Islet precursor cell (in vitro differentiated cells): ENCODE data around the gene TSKU.

Source experiments
- DNase-seq: peaks from one replicate; pipeline ENCODE4 v3.0.0-alpha.2; 2018

Gene TSKU

DNA sequence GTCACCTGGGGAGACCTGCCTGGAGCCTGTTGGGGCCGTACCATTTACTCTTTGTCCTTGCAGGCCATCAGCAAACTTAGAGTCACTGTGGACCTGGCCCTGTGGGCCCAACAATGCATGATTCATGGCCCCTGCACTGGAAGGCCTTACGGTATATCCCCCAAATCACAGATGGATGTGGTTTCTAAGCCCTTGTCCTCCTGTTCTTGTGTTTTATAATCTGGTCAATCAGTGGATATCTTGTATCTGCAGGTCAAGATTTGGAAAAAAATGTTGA, 6.2 kb downstream of the TSKU start:
- DNase-seq, result peak; percentile 30

DNA sequence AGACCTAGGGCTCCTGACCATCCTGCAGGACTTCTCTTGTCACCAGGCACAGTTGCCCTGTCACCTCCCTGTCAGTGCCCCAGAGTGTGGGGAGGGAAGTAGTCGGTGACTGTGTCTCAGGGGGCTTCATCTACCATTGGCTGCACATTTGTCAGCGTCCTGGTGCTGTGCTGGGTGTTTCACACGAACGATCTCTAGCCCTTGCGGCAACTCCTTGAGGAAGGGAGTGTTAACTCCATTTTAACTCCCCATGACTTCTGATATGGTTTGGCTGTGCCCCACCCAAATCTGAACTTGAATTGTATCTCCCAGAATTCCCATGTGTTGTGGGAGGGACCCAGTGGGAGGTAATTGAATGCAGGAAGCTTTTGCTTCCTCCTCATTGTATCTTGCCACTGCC, 7.1 kb downstream of the TSKU start:
- DNase-seq, result peak; percentile 11

- DNase-seq, result peak; percentile 23
These were observed 8.0 kb downstream of the TSKU start for GRCh38 chr11:76791002-76791770.

DNA sequence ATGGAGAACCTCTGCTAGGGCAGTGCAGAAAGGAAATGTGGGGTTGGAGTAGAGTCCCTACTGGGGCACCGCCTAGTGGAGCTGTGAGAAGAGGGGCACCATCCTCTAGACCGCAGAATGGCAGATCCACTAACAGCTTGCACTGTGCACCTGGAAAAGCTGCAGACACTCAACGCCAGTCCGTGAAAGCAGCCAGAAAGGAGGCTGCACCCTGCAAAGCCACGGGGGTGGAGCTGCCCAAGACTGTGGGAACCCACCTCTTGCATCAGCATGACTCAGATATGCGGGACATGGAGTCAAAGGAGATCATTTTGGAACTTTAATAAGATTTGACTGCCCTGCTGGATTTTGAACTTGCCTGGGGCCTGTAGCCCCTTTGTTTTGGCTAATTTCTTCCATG, 8.7 kb downstream of the TSKU start:
- peak; percentile 22 for DNase-seq

DNA sequence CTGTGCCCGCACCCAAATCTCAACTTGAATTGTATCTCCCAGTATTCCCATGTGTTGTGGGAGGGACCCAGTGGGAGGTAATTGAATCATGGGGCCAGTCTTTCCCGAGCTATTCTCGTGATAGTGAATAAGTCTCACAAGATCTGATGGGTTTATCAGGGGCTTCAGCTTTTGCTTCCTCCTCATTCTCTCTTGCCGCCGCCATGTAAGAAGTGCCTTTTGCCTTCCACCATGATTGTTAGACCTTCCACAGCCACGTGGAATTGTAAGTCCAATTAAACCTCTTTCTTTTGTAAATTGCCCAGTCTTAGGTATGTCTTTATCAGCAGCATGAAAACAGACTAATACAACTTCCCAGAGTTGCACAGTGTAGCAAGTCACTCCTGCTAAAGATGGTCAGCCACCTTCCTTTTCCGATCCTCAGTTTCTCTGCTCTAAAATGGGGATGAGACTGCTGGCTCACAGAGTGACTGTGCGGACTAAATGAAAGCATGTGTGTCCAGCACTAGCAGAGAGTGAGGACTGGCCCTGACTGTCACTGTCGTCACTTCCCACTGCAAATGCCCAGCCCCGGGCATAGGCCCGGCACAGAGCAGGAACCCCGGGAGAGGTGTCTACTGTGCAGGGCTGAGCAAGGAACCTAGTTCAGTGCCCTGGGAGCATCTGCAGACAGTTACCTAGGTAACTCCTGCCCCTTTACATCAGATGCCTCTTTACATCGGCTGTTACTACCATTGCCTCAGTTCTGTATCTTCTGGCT, 9.5 kb downstream of the TSKU start:
- DNase-seq, result peak; percentile 17

GRCh38 chr11:76793391-76794291, 10.5 kb downstream of the TSKU start:
- peak; percentile 43 for DNase-seq

DNA sequence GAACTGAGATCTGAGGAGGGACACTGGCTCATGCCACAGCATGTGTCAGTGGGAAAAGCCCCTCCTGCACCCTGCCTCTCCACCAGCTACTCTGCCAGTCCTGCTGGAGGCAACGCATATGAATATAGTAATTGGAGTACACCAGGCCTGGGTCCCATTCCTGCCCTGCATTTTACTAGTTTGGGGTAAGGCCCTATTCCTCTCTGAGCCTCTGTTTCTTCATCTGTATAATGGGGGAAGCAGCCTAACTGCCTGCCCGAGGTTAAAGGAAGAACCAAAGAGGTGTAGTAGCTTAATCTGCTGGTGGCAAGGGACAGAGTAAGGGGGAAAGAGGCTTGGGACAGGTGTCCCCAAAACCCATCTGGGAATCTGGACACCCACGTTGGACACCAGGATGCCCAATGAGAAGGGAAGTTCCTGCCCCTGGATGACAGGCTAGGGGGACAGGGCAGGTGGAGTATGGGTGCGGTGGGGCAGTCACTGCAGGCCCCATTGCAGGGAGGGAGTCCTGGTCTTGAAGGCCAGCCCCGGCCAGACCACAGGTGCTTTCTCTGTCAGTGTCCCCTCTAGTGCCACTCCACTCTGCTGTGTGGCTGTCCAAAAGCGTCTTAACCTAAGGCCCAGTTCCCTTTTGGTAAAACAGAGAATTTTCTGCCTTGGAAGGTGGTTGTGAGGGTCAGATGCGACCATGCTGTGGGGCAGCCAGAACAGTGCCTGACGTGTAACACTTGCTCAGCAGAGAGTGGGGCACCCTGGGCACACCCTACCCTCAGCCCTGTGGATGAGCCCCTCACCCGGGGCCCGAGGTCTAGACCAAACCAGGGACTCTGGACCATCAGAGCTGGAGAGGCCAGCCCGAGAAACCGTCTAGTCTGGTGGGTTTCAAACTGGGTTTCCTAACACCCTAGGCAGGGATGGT, 11.5 kb downstream of the TSKU start:
- peak; percentile 23 for DNase-seq

GRCh38 chr11:76795290-76795935, 12.3 kb downstream of the TSKU start:
- DNase-seq, result peak; percentile 48

GRCh38 chr11:76795936-76796441, 12.8 kb downstream of the TSKU start:
- DNase-seq, result peak; percentile 46

DNA sequence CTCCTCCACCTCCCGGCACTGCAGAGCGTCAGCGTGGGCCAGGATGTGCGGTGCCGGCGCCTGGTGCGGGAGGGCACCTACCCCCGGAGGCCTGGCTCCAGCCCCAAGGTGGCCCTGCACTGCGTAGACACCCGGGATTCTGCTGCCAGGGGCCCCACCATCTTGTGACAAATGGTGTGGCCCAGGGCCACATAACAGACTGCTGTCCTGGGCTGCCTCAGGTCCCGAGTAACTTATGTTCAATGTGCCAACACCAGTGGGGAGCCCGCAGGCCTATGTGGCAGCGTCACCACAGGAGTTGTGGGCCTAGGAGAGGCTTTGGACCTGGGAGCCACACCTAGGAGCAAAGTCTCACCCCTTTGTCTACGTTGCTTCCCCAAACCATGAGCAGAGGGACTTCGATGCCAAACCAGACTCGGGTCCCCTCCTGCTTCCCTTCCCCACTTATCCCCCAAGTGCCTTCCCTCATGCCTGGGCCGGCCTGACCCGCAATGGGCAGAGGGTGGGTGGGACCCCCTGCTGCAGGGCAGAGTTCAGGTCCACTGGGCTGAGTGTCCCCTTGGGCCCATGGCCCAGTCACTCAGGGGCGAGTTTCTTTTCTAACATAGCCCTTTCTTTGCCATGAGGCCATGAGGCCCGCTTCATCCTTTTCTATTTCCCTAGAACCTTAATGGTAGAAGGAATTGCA, 13.5 kb downstream of the TSKU start:
- peak; percentile 46 for DNase-seq

- DNase-seq, result peak; percentile 45
These were observed 14.4 kb downstream of the TSKU start for GRCh38 chr11:76797341-76798201.

DNA sequence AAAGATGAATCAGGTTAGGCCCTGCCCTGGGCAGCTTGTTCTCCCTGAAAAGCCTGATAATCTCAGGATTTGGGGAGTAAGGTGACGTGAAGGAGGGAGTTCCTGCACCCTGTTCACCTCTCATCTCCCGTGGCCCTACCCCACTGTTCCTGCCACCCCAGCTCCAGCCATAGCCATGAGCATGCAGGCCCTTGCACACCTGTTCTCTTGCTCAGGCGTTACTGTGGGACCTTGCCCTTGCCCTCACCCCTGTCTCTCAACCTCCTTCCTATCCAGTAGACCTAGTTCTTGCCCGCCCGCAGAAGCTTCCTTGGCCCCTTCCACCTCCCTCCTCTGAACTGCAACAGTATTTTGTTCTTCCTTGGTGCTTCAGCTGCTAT, 15.0 kb downstream of the TSKU start:
- DNase-seq, result peak; percentile 50

GRCh38 chr11:76798671-76799065, 15.5 kb downstream of the TSKU start:
- DNase-seq, result no peak

DNA sequence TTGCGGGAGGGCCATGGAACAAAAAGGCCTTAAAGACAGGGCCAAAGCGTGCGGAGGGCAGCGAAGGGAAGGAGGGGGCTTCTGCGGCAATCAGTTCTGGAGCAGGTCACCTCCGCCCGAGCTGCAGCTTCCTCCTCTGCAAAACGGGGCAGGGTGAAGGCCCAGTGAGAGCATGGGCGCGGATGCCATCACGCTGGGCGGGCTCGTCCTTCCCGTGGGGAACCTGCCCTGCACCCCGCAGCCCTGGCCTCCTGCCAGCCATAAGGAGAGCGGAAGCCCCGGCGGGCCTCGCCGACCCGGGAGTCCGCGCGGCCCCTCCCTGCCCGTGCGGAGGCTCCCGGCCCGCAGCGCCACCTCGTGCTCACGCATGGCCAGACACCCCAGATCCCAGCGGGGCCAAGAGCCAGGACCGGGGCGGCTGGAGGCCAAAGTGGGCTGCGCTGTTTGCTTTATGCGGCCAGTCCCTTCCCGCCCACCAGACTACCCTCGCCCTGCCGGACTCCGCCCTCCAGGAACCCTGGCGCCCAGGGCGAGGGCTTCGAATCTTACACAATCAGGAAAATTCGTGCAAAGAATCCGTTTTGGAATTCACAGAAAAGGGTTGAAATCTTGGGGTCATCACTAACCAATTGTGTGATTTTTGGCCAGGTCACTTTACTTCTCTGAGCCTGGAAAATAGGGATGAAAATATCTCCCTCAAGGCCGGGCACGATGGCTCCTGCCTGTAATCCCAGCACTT, 16.1 kb downstream of the TSKU start:
- DNase-seq, result peak; percentile 90

- peak; percentile 21 for DNase-seq
These were observed 17.5 kb downstream of the TSKU start for GRCh38 chr11:76800466-76801200.

GRCh38 chr11:76801225-76801624, 18.1 kb downstream of the TSKU start:
- peak; percentile 18 for DNase-seq

DNA sequence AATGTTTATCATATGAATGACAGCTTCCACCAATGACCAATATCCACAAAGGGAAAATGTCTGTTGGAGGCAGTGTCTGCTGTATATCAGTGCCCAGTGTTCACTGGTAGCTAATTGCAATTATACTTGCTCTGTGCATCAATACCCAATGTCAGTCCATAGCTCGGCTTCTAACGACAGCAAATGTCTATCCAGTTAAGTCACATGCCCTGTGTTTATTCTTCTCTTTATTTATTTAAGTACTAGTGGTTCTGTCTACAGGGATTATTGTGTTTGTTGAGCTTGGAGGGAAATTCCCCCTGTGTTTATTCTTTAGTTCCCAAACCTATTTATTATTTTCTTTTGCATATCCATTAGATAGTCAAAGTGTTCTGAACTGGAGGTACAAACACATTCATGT, 18.6 kb downstream of the TSKU start:
- DNase-seq, result no peak

GRCh38 chr11:76802151-76802550, 19.0 kb downstream of the TSKU start:
- peak; percentile 35 for DNase-seq

- peak; percentile 41 for DNase-seq
These were observed 19.5 kb downstream of the TSKU start for GRCh38 chr11:76802621-76803020.
